SHP77 (cell line): ENCODE data around the gene TRAF4.
"Not testable (repeated sequence)": the region's sequence is repeated elsewhere in the genome, so short reads cannot be mapped to it uniquely, and the experiment has no call there.

Experiments
- DNase-seq, 2 experiments: peaks; one replicate each; lab custom pipeline; 2025; lab: John Stamatoyannopoulos, UW

Gene TRAF4

GRCh38 chr17:28714281-28714680 lies 29.5 kb upstream of the TRAF4 start:
- DNase-seq: no peak

GRCh38 chr17:28715217-28715616 lies 28.6 kb upstream of the TRAF4 start:
- DNase-seq: no peak

- DNase-seq: no peak
These were observed 26.9 kb upstream of the TRAF4 start for GRCh38 chr17:28716740-28717577.

- DNase-seq: no peak
These were observed 26.1 kb upstream of the TRAF4 start, which contains the start of gene RAB34 for GRCh38 chr17:28717578-28718332. RAB34 (minus strand) TSS chr17:28717868; CDS start chr17:28717266, 602 bp downstream.

GRCh38 chr17:28718333-28719020 lies 25.3 kb upstream of the TRAF4 start:
- no peak for DNase-seq

- DNase-seq: no peak
These were observed 24.8 kb upstream of the TRAF4 start for GRCh38 chr17:28719021-28719433.

DNA sequence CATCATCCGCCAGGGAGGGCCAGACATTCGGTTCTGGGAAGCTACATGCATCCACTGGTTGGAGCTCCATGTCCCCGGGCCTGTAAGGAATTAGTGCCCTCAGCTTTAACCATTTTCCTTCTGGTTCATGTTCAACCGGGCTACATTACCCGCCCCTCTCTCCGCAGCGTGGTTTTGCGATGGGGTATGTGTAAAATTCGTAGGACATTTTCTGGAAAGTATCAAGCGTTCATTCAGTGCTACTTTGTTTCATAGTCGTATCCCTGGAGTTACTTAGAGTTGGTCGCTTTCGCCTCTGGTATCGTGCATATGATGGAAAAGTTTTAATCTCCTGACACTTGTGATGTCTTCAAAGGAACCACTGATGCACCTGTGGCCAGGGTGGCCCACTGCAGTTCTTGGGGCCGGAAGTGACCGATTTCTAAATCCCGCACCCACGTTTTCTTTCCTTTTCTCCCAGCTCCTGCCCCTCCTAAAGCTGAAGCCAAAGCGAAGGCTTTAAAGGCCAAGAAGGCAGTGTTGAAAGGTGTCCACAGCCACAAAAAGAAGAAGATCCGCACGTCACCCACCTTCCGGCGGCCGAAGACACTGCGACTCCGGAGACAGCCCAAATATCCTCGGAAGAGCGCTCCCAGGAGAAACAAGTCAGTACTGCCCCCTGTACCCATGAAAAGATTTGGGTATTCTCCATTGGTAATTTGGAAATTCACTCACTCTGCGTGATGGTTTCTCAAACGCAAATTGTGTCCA lies 23.4 kb upstream of the TRAF4 start:
- DNase-seq: no peak

- not testable (repeated sequence) for DNase-seq
These were observed 22.8 kb upstream of the TRAF4 start for GRCh38 chr17:28720997-28721329.

DNA sequence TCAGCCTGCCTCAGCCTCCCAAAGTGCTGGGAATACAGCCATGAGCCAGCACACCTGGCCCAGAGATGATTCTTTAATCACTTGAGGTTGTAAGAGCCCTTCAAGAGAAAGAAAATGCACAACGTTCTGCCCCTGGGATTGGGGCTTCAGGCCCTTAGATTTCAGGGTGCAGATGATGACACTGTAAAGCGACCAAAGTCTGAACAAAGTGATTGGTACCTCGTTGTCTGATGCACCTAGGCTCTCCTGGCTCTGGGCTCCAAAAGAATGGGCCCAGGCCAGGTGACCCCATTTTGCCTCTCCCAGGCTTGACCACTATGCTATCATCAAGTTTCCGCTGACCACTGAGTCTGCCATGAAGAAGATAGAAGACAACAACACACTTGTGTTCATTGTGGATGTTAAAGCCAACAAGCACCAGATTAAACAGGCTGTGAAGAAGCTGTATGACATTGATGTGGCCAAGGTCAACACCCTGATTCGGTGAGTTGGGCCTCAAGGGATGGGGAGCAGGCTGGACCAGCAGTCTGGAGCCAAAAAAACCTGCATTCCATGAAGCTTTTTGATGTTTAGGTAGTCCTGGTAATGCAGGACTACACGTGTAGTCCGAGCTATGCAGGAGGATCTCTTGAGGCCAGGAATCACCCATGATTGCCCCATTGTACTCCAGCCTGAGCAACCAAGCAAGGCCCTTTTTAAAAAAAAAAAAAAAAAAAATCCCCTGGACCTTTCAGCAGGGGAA lies 21.2 kb upstream of the TRAF4 start:
- no peak for DNase-seq

DNA sequence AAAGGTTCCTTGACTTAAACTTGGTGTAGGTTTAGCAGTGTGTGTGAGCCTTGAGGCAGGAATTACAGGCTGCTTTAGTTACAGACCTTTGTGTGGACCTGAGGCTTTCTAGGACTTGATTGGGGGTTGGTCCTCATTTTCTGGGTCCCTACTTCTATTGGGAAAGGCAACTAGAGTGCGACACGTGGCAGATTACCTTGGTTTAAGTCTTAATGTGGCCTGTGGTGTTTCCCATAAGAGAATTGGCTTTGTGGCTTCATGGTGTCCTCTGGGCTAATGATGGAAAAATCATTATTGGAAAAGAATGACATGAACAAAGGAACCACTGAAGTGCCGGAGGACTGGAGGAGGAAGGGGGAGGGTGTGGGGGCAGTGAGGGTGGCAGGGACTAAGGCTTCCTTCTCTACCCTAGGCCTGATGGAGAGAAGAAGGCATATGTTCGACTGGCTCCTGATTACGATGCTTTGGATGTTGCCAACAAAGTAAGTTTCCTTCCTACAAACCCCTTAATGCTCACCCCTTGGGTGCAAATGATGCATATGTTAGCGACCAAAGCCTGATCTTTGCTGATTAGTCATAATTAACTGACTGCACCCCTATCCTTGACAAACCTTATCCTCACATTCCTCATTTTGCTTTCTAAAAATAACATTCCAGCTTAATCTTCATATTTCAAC lies 20.5 kb upstream of the TRAF4 start:
- no peak for DNase-seq

DNA sequence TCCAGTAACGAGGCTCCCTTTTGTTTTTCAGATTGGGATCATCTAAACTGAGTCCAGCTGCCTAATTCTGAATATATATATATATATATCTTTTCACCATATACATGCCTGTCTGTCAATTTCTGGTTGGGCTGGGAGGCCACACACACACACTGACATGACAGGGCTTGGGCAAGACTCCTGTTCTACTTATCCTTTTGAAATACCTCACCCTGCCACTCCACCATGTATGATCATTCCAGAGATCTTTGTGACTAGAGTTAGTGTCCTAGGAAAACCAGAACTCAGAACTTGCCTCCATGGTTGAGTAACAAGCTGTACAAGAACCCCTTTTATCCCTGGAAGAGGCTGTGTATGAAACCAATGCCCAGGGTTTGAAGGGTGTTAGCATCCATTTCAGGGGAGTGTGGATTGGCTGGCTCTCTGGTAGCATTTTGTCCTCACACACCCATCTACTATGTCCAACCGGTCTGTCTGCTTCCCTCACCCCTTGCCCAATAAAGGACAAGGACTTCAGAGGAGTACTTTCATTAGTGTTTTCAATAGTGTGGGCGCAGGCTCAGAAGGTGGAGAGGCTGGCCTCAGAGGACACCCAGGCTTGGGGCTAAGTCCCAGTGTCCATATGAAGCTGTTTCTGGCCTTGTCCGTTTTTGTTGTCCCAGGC lies 19.8 kb upstream of the TRAF4 start:
- not testable (repeated sequence) for DNase-seq

DNA sequence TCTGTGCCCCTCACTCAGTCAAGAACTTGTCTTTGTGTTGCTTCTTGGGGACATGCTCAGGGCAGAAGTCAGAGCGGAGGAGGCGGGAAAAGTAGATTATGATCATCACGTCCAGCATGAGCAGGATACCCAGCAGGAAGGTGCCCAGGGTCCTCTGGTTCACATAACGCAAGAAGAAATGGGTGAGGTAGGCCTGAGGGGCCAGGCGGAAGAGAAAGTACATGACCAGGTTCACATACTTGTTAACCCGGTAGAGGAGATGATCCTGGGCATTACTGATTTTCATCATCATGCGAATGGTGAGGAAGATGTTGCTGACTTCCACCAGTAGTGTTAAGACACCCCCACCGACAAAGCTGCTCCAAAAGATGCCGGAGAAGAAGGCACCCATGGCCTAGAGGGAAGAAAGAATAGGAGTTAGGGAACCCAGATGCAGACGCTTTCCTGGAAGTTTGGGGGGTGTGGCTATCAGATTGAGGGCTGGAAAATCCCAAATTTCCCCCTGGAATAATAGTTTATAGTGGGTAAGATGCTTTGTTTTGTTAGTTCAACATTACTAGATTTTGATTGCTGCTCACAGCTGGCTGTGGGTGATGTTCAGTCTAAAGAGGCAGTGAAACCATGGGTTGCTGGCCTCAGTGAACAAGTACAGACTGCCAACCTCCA lies 19.2 kb upstream of the TRAF4 start:
- DNase-seq: no peak

GRCh38 chr17:28725166-28725659 lies 18.6 kb upstream of the TRAF4 start:
- peak; percentile 49 to 71 for DNase-seq

DNA sequence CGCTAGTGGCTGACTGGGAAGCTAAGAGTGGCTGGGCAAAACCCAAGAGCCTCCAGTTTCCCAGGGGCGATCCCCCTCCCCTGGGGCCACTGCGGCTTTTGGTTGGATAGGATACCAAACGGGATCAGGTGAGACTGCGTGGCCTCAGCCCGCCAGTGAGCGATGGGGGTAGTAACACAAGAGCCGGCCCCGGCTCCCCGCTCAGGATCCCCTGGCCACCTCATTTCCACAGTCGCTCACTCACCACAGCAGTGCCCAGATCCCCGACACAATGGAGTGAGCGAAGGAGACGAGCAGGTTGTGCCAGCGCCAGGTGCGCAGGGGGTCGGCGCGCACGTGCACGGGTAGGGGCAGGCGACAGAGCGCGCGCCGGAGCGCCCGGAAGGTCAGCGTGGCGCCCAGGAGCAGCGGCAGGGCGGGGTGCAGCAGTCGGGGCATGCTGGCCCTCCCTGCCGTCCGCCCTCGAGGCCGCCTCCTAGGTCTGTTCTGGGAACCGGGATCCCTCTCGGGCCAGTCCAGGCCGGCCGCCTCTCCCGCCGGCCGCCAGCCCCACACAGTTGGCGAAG lies 18.1 kb upstream of the TRAF4 start:
- peak; percentile 75 to 76 for DNase-seq

- DNase-seq: peak; percentile 64 to 74
These were observed 17.6 kb upstream of the TRAF4 start, which contains the start of gene TLCD1 for GRCh38 chr17:28726226-28726626. TLCD1 (minus strand) TSS chr17:28726233; CDS start chr17:28726097, 136 bp downstream.

- peak; percentile 93 to 94 for DNase-seq
These were observed 17.0 kb upstream of the TRAF4 start for GRCh38 chr17:28726627-28727491.

DNA sequence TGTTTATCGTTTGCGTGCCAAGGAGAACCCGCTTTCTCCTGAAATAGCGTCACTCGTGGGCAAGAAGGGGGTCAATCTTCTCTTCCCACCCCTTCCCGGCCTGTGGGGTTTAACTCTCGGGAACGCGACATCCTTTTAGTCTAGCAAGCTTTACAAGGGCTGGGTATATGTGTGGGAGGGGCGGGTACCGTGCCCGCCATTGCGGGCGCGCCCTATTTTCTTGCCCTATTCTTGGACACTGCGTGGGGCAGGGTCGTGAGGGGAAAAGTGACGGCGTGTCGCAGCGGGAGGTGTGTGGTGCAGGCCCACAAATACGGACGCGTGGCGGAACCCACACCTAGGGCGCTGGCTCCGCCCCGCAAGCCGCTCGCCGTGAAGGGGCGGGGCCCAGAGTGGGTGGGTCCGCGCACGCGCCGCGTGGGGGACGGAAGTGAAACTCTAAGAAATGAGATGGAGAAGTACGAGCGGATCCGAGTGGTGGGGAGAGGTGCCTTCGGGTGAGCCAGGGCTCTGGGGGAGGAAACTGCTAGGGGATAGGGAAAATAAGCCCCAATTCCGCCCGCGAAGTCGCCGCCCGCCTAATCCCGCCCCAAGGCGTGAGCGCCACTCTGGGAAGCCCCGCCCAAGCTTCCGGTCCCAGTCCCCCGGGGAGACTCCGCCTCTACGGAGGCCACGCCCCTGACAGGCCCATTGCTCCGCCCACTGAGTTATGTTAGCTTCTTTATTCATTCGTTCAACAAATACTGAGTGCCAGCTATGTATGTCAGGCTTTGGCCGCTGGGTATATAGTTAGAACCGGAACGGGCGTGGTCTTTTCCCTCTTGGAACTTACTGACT lies 15.2 kb upstream of the TRAF4 start, which contains the start of gene NEK8:
Gene NEK8 (plus strand): TSS at position 425 of the 837 bp plus-strand sequence. CDS start 26 bp downstream, at position 451.
- peak; percentile 77 to 86 for DNase-seq
